WTC11 (cell line): ENCODE measurements around the gene PARD3B. TPM values are rescaled to one million over a fixed set of nuclear protein-coding genes. Genes with fewer than 3 reads are reported as not detected.

Experiments used
- ATAC-seq: fragments of 200-7000 bp; cut with Tn5 transposase; 2 replicates; pipeline ENCODE4 v1.10.0; 2021; ENCODE audit warnings: mild to moderate bottlenecking, moderate library complexity
- CTCF ChIA-PET: fragments of 300-600 bp; sonication (Branson Sonifier 250); formaldehyde crosslinking; loops from one replicate; lab custom pipeline; 2021; ENCODE audit warnings: antibody characterized with exemption; lab: Charles Lee
- POLR2A ChIA-PET: fragments of 350-600 bp; sonication (Branson Sonifier 250); formaldehyde crosslinking; loops from one replicate; lab custom pipeline; 2021; ENCODE audit warnings: antibody characterized with exemption; lab: Charles Lee
- DNase-seq: peaks from one replicate; pipeline ENCODE4 v3.0.0; 2021; ENCODE audit warnings: low spot score
- H3K27ac Mint-ChIP-seq: 2 replicates; pipeline ENCODE4 v1.8.0; 2021; ENCODE audit warnings: mixed read lengths
- H3K27me3 Mint-ChIP-seq: 2 replicates; pipeline ENCODE4 v1.8.0; 2021; ENCODE audit warnings: low read depth, mild to moderate bottlenecking, moderate library complexity, mixed read lengths
- H3K36me3 Mint-ChIP-seq: 2 replicates; pipeline ENCODE4 v1.8.0; 2021; ENCODE audit warnings: mixed read lengths
- H3K4me1 Mint-ChIP-seq: 2 replicates; pipeline ENCODE4 v1.8.0; 2022; ENCODE audit warnings: mixed read lengths
- H3K4me3 Mint-ChIP-seq: 2 replicates; pipeline ENCODE4 v1.8.0; 2021; ENCODE audit warnings: mild to moderate bottlenecking, moderate library complexity, mixed read lengths
- H3K9me3 Mint-ChIP-seq: 2 replicates; pipeline ENCODE4 v1.8.0; 2021; ENCODE audit warnings: mixed read lengths
- ESRRA ChIP-seq: sonication (generic); formaldehyde crosslinking; IDR thresholded peaks from 2 replicates; pipeline ENCODE4 v1.8.1; 2022; ENCODE audit warnings: mild to moderate bottlenecking, missing genetic modification reagents, borderline replicate concordance
- ETV6 ChIP-seq: sonication (generic); formaldehyde crosslinking; IDR thresholded peaks from 2 replicates; pipeline ENCODE4 v1.8.1; 2022; ENCODE audit warnings: mild to moderate bottlenecking, missing genetic modification reagents
- FOXP1 ChIP-seq: sonication (generic); formaldehyde crosslinking; IDR thresholded peaks from 2 replicates; pipeline ENCODE4 v1.8.0; 2022; ENCODE audit warnings: missing genetic modification reagents, mild to moderate bottlenecking, moderate library complexity, borderline replicate concordance
- IRF2 ChIP-seq: sonication (generic); formaldehyde crosslinking; IDR thresholded peaks from 2 replicates; pipeline ENCODE4 v1.8.0; 2022; ENCODE audit warnings: low read depth, missing genetic modification reagents, borderline replicate concordance
- JAZF1 ChIP-seq: fragments of 250-450 bp; sonication (Bioruptor Pico); IDR thresholded peaks from 2 replicates; pipeline ENCODE4 v1.9.0; 2021; ENCODE audit warnings: moderate library complexity, mild to moderate bottlenecking, inconsistent platforms
- JUN ChIP-seq: sonication (generic); formaldehyde crosslinking; IDR thresholded peaks from 2 replicates; pipeline ENCODE4 v1.8.0; 2023; ENCODE audit warnings: mild to moderate bottlenecking, missing genetic modification reagents
- MLX ChIP-seq: sonication (generic); formaldehyde crosslinking; IDR thresholded peaks from 2 replicates; pipeline ENCODE4 v1.8.1; 2023; ENCODE audit warnings: mild to moderate bottlenecking, missing genetic modification reagents, moderate library complexity
- MXD4 ChIP-seq: fragments of 250-450 bp; sonication (Bioruptor Pico); IDR thresholded peaks from 2 replicates; pipeline ENCODE4 v1.8.0; 2021; ENCODE audit warnings: mild to moderate bottlenecking, moderate library complexity, borderline replicate concordance
- NFATC4 ChIP-seq: fragments of 250-450 bp; sonication (Bioruptor Pico); IDR thresholded peaks from 2 replicates; pipeline ENCODE4 v1.9.0; 2021; ENCODE audit warnings: mild to moderate bottlenecking
- NFE2L1 ChIP-seq: sonication (generic); formaldehyde crosslinking; IDR thresholded peaks from 2 replicates; pipeline ENCODE4 v1.8.1; 2023; ENCODE audit warnings: missing genetic modification reagents
- NFYB ChIP-seq: sonication (generic); formaldehyde crosslinking; conservative IDR thresholded peaks from 2 replicates; pipeline ENCODE4 v1.8.0; 2022; ENCODE audit warnings: low read depth, missing genetic modification reagents
- NR3C1 ChIP-seq: sonication (generic); formaldehyde crosslinking; conservative IDR thresholded peaks from 2 replicates; pipeline ENCODE4 v1.8.1; 2023; ENCODE audit warnings: low read depth, mild to moderate bottlenecking, missing genetic modification reagents
- RORB ChIP-seq: fragments of 250-450 bp; sonication (Bioruptor Pico); IDR thresholded peaks from 2 replicates; pipeline ENCODE4 v1.9.0; 2021; ENCODE audit warnings: mild to moderate bottlenecking
- SOX15 ChIP-seq: fragments of 250-450 bp; sonication (Bioruptor Pico); IDR thresholded peaks from 2 replicates; pipeline ENCODE4 v1.9.0; 2021; ENCODE audit warnings: mild to moderate bottlenecking
- TEAD1 ChIP-seq: sonication (generic); formaldehyde crosslinking; IDR thresholded peaks from 2 replicates; pipeline ENCODE4 v1.8.0; 2022; ENCODE audit warnings: mild to moderate bottlenecking, missing genetic modification reagents
- USF2 ChIP-seq: sonication (generic); formaldehyde crosslinking; IDR thresholded peaks from 2 replicates; pipeline ENCODE4 v1.8.1; 2023; ENCODE audit warnings: mild to moderate bottlenecking, missing genetic modification reagents, moderate library complexity
- ZNF121 ChIP-seq: sonication (generic); formaldehyde crosslinking; IDR thresholded peaks from 2 replicates; pipeline ENCODE4 v1.8.0; 2023; ENCODE audit warnings: missing genetic modification reagents
- ZNF219 ChIP-seq: sonication (generic); formaldehyde crosslinking; IDR thresholded peaks from 2 replicates; pipeline ENCODE4 v1.8.0; 2023; ENCODE audit warnings: missing genetic modification reagents, mild to moderate bottlenecking, borderline replicate concordance
- ZNF281 ChIP-seq: sonication (generic); formaldehyde crosslinking; IDR thresholded peaks from 2 replicates; pipeline ENCODE4 v1.8.0; 2023; ENCODE audit warnings: mild to moderate bottlenecking, missing genetic modification reagents
- ZNF396 ChIP-seq: fragments of 250-450 bp; sonication (Bioruptor Pico); IDR thresholded peaks from 2 replicates; pipeline ENCODE4 v1.8.0; 2021; ENCODE audit warnings: mild to moderate bottlenecking, moderate library complexity, borderline replicate concordance
- ZNF671 ChIP-seq: fragments of 250-450 bp; sonication (Bioruptor Pico); IDR thresholded peaks from 2 replicates; pipeline ENCODE4 v1.8.0; 2021; ENCODE audit warnings: mild to moderate bottlenecking
- total RNA-seq: library from RNA; stranded (reverse); gene quantifications from 3 replicates; pipeline ENCODE4 v1.2.3, GENCODE V29; 2021
- TF ChIP-seq, protein P1 (sequence below): sonication (generic); formaldehyde crosslinking; IDR thresholded peaks from 2 replicates; pipeline ENCODE4 v1.8.1; 2023; ENCODE audit warnings: mild to moderate bottlenecking, missing genetic modification reagents, borderline replicate concordance
- TF ChIP-seq, protein P2 (sequence below): sonication (generic); formaldehyde crosslinking; IDR thresholded peaks from 2 replicates; pipeline ENCODE4 v1.8.0; 2023; ENCODE audit warnings: missing genetic modification reagents, mild to moderate bottlenecking, borderline replicate concordance

Gene PARD3B
- total RNA-seq, 1 experiment from 2014 or later: 5.6 TPM

GRCh38 chr2:205651719-205652118 lies 1106.4 kb downstream of the PARD3B start (continued):
- TF ChIP-seq SOX15 (CRISPR knock-in tag): no peak
- TF ChIP-seq, protein P1, sequence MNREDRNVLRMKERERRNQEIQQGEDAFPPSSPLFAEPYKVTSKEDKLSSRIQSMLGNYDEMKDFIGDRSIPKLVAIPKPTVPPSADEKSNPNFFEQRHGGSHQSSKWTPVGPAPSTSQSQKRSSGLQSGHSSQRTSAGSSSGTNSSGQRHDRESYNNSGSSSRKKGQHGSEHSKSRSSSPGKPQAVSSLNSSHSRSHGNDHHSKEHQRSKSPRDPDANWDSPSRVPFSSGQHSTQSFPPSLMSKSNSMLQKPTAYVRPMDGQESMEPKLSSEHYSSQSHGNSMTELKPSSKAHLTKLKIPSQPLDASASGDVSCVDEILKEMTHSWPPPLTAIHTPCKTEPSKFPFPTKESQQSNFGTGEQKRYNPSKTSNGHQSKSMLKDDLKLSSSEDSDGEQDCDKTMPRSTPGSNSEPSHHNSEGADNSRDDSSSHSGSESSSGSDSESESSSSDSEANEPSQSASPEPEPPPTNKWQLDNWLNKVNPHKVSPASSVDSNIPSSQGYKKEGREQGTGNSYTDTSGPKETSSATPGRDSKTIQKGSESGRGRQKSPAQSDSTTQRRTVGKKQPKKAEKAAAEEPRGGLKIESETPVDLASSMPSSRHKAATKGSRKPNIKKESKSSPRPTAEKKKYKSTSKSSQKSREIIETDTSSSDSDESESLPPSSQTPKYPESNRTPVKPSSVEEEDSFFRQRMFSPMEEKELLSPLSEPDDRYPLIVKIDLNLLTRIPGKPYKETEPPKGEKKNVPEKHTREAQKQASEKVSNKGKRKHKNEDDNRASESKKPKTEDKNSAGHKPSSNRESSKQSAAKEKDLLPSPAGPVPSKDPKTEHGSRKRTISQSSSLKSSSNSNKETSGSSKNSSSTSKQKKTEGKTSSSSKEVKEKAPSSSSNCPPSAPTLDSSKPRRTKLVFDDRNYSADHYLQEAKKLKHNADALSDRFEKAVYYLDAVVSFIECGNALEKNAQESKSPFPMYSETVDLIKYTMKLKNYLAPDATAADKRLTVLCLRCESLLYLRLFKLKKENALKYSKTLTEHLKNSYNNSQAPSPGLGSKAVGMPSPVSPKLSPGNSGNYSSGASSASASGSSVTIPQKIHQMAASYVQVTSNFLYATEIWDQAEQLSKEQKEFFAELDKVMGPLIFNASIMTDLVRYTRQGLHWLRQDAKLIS (CRISPR knock-in tag): no peak
- no peak for TF ChIP-seq NFATC4 (CRISPR knock-in tag)
- no peak for TF ChIP-seq ZNF219
- TF ChIP-seq NFYB (CRISPR knock-in tag): no peak
- TF ChIP-seq, protein P2, sequence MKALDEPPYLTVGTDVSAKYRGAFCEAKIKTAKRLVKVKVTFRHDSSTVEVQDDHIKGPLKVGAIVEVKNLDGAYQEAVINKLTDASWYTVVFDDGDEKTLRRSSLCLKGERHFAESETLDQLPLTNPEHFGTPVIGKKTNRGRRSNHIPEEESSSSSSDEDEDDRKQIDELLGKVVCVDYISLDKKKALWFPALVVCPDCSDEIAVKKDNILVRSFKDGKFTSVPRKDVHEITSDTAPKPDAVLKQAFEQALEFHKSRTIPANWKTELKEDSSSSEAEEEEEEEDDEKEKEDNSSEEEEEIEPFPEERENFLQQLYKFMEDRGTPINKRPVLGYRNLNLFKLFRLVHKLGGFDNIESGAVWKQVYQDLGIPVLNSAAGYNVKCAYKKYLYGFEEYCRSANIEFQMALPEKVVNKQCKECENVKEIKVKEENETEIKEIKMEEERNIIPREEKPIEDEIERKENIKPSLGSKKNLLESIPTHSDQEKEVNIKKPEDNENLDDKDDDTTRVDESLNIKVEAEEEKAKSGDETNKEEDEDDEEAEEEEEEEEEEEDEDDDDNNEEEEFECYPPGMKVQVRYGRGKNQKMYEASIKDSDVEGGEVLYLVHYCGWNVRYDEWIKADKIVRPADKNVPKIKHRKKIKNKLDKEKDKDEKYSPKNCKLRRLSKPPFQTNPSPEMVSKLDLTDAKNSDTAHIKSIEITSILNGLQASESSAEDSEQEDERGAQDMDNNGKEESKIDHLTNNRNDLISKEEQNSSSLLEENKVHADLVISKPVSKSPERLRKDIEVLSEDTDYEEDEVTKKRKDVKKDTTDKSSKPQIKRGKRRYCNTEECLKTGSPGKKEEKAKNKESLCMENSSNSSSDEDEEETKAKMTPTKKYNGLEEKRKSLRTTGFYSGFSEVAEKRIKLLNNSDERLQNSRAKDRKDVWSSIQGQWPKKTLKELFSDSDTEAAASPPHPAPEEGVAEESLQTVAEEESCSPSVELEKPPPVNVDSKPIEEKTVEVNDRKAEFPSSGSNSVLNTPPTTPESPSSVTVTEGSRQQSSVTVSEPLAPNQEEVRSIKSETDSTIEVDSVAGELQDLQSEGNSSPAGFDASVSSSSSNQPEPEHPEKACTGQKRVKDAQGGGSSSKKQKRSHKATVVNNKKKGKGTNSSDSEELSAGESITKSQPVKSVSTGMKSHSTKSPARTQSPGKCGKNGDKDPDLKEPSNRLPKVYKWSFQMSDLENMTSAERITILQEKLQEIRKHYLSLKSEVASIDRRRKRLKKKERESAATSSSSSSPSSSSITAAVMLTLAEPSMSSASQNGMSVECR (CRISPR knock-in tag): no peak
- no peak for TF ChIP-seq ZNF281 (CRISPR knock-in tag)
- no peak for TF ChIP-seq ETV6 (CRISPR knock-in tag)

- Mint-ChIP-seq H3K36me3 (no peaks in the 10 kb centered on the region), H3K4me1 (peaks cover 13% of the 10 kb centered on the region), H3K4me3 (no peak overlapping the region), H3K27me3 (peaks cover 3% of the 10 kb centered on the region), H3K9me3 (peaks cover 8% of the 10 kb centered on the region), H3K27ac (no peak overlapping the region)
- ChIA-PET CTCF (no interaction called here), POLR2A (no interaction called here)
- ATAC-seq (no peak), DNase-seq (no peak)
- TF ChIP-seq ESRRA (CRISPR knock-in tag) (no peak), NFE2L1 (no peak), USF2 (CRISPR knock-in tag) (no peak), TEAD1 (no peak), JUN (CRISPR knock-in tag) (no peak), FOXP1 (CRISPR knock-in tag) (no peak), IRF2 (CRISPR knock-in tag) (no peak), ZNF121 (CRISPR knock-in tag) (no peak), NR3C1 (CRISPR knock-in tag) (no peak), MLX (CRISPR knock-in tag) (no peak), RORB (CRISPR knock-in tag) (no peak), MXD4 (CRISPR knock-in tag) (no peak), JAZF1 (CRISPR knock-in tag) (no peak), ZNF671 (CRISPR knock-in tag) (no peak), ZNF396 (CRISPR knock-in tag) (no peak)
Observed at GRCh38 chr2:205654878-205655605, 1109.8 kb downstream of the PARD3B start.
